ENCODE measurements around the gene KRTAP7-1. TPM values are rescaled to one million over a fixed set of nuclear protein-coding genes. Genes with fewer than 3 reads are reported as not detected.

Gene KRTAP7-1, protein sequence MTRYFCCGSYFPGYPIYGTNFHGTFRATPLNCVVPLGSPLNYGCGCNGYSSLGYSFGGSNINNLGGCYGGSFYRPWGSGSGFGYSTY
- not detected in 2 replicates for total RNA-seq

- Mint-ChIP-seq H3K27me3 (no peaks in the 10 kb centered on the region), H3K36me3 (ENCODE audit: low read depth) (no peaks in the 10 kb centered on the region), H3K9me3 (peaks cover 4% of the 10 kb centered on the region), H3K27ac (no peak within 1 kb of the TSS), H3K4me1 (no peaks in the 10 kb centered on the region), H3K4me3 (no peak within 1 kb of the TSS)
- ChIA-PET POLR2A (no interaction called here), CTCF (no interaction called here)
- ATAC-seq (ENCODE audit: low read depth) = no peak
- TF ChIP-seq, protein P1, sequence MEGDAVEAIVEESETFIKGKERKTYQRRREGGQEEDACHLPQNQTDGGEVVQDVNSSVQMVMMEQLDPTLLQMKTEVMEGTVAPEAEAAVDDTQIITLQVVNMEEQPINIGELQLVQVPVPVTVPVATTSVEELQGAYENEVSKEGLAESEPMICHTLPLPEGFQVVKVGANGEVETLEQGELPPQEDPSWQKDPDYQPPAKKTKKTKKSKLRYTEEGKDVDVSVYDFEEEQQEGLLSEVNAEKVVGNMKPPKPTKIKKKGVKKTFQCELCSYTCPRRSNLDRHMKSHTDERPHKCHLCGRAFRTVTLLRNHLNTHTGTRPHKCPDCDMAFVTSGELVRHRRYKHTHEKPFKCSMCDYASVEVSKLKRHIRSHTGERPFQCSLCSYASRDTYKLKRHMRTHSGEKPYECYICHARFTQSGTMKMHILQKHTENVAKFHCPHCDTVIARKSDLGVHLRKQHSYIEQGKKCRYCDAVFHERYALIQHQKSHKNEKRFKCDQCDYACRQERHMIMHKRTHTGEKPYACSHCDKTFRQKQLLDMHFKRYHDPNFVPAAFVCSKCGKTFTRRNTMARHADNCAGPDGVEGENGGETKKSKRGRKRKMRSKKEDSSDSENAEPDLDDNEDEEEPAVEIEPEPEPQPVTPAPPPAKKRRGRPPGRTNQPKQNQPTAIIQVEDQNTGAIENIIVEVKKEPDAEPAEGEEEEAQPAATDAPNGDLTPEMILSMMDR (IDR thresholded peaks at IDR 0.05) = no peak
- DNase-seq = no peak
- intact Hi-C loops (cut with micrococcal nuclease) = no loop called here
Measured at GRCh38 chr21:30829659-30830058, at the start of gene KRTAP7-1. Gene KRTAP7-1 (minus strand): TSS chr21:30829759. CDS start chr21:30829698, 61 bp downstream.

- intact Hi-C loops (cut with micrococcal nuclease) = no loop called here
- H3K4me3 Mint-ChIP-seq = no peak overlapping the region
- no peaks in the 10 kb centered on the region for H3K27me3 Mint-ChIP-seq
- TF ChIP-seq, protein P1 (IDR thresholded peaks at IDR 0.05) = no peak
- no peak for ATAC-seq (ENCODE audit: low read depth)
- no peak for DNase-seq
- H3K9me3 Mint-ChIP-seq = no peaks in the 10 kb centered on the region
- CTCF ChIA-PET = no interaction called here
- POLR2A ChIA-PET = no interaction called here
- H3K36me3 Mint-ChIP-seq (ENCODE audit: low read depth) = no peaks in the 10 kb centered on the region
- H3K27ac Mint-ChIP-seq = no peak overlapping the region
- H3K4me1 Mint-ChIP-seq = no peaks in the 10 kb centered on the region
Measured at GRCh38 chr21:30874526-30874925, 45.0 kb upstream of the KRTAP7-1 start.

- Mint-ChIP-seq H3K36me3 (ENCODE audit: low read depth) (no peaks in the 10 kb centered on the region), H3K4me1 (no peaks in the 10 kb centered on the region), H3K27ac (no peak overlapping the region), H3K27me3 (no peaks in the 10 kb centered on the region), H3K9me3 (no peaks in the 10 kb centered on the region), H3K4me3 (no peak overlapping the region)
- ChIA-PET CTCF (no interaction called here), POLR2A (no interaction called here)
- no peak for ATAC-seq (ENCODE audit: low read depth)
- no peak for DNase-seq
- intact Hi-C loops (cut with micrococcal nuclease) = no loop called here
- TF ChIP-seq, protein P1 (IDR thresholded peaks at IDR 0.05) = no peak
Measured at GRCh38 chr21:30847627-30848500, 18.3 kb upstream of the KRTAP7-1 start.

GRCh38 chr21:30842990-30843389, 13.4 kb upstream of the KRTAP7-1 start:
- H3K27ac Mint-ChIP-seq = no peak overlapping the region
- TF ChIP-seq, protein P1 (IDR thresholded peaks at IDR 0.05) = no peak
- H3K9me3 Mint-ChIP-seq = no peaks in the 10 kb centered on the region
- no peaks in the 10 kb centered on the region for H3K27me3 Mint-ChIP-seq
- H3K4me1 Mint-ChIP-seq = no peaks in the 10 kb centered on the region
- ChIA-PET CTCF (no interaction called here), POLR2A (no interaction called here)
- intact Hi-C loops (cut with micrococcal nuclease) = no loop called here
- H3K36me3 Mint-ChIP-seq (ENCODE audit: low read depth) = no peaks in the 10 kb centered on the region
- DNase-seq (no peak), ATAC-seq (ENCODE audit: low read depth) (no peak)
- no peak overlapping the region for H3K4me3 Mint-ChIP-seq

GRCh38 chr21:30839304-30839703, 9.7 kb upstream of the KRTAP7-1 start:
- intact Hi-C loops (cut with micrococcal nuclease) = no loop called here
- no peak overlapping the region for H3K27ac Mint-ChIP-seq
- H3K4me3 Mint-ChIP-seq = no peak overlapping the region
- no peaks in the 10 kb centered on the region for H3K9me3 Mint-ChIP-seq
- H3K4me1 Mint-ChIP-seq = no peaks in the 10 kb centered on the region
- DNase-seq = no peak
- no peaks in the 10 kb centered on the region for H3K27me3 Mint-ChIP-seq
- ATAC-seq (ENCODE audit: low read depth) = no peak
- H3K36me3 Mint-ChIP-seq (ENCODE audit: low read depth) = no peaks in the 10 kb centered on the region
- POLR2A ChIA-PET = no interaction called here
- CTCF ChIA-PET = no interaction called here
- TF ChIP-seq, protein P1 (IDR thresholded peaks at IDR 0.05) = no peak
